ENCODE results near the gene CBX1.
"Not testable (repeated sequence)": the region's sequence is repeated elsewhere in the genome, so short reads cannot be mapped to it uniquely, and the experiment has no call there.

Gene CBX1

GRCh38 chr17:48074322-48075081 is 26.8 kb downstream of the CBX1 start:
- DNase-seq (ENCODE audit: low read depth in 1 of 2, low spot score in 1 of 2), result peak; percentile 40 to 43

GRCh38 chr17:48073566-48074094 is 27.6 kb downstream of the CBX1 start:
- DNase-seq (ENCODE audit: low read depth in 1 of 2, low spot score in 1 of 2), result not testable (repeated sequence)

GRCh38 chr17:48072811-48073210 is 28.5 kb downstream of the CBX1 start:
- DNase-seq (ENCODE audit: low read depth in 1 of 2, low spot score in 1 of 2), result not testable (repeated sequence)

- DNase-seq (ENCODE audit: low read depth in 1 of 2, low spot score in 1 of 2), result no peak
Observed at GRCh38 chr17:48071654-48072053, 29.6 kb downstream of the CBX1 start.

GRCh38 chr17:48070195-48070594 is 31.1 kb downstream of the CBX1 start:
- DNase-seq (ENCODE audit: low read depth in 1 of 2, low spot score in 1 of 2), result no peak

GRCh38 chr17:48068491-48068961 is 32.8 kb downstream of the CBX1 start:
- DNase-seq (ENCODE audit: low read depth in 1 of 2, low spot score in 1 of 2), result no peak

- not testable (repeated sequence) for DNase-seq (ENCODE audit: low read depth in 1 of 2, low spot score in 1 of 2)
Observed at GRCh38 chr17:48067808-48068207, 33.5 kb downstream of the CBX1 start.

- no peak for DNase-seq (ENCODE audit: low read depth in 1 of 2, low spot score in 1 of 2)
Observed at GRCh38 chr17:48067245-48067644, 34.0 kb downstream of the CBX1 start.

- DNase-seq (ENCODE audit: low read depth in 1 of 2, low spot score in 1 of 2), result no peak
Observed at GRCh38 chr17:48066656-48067055, 34.6 kb downstream of the CBX1 start.

GRCh38 chr17:48066192-48066591 is 35.1 kb downstream of the CBX1 start:
- DNase-seq (ENCODE audit: low read depth in 1 of 2, low spot score in 1 of 2), result no peak

- no peak for DNase-seq (ENCODE audit: low read depth in 1 of 2, low spot score in 1 of 2)
Observed at GRCh38 chr17:48064638-48065037, 36.6 kb downstream of the CBX1 start.

GRCh38 chr17:48062273-48062672 is 39.0 kb downstream of the CBX1 start:
- DNase-seq (ENCODE audit: low read depth in 1 of 2, low spot score in 1 of 2), result no peak

- DNase-seq (ENCODE audit: low read depth in 1 of 2, low spot score in 1 of 2), result no peak
Observed at GRCh38 chr17:48060249-48060648, 41.0 kb downstream of the CBX1 start.

- DNase-seq (ENCODE audit: low read depth in 1 of 2, low spot score in 1 of 2), result no peak
Observed at GRCh38 chr17:48059125-48059668, 42.1 kb downstream of the CBX1 start.

- DNase-seq (ENCODE audit: low read depth in 1 of 2, low spot score in 1 of 2), result no peak
Observed at GRCh38 chr17:48058393-48059124, 42.7 kb downstream of the CBX1 start.

GRCh38 chr17:48057626-48058025 is 43.7 kb downstream of the CBX1 start:
- no peak for DNase-seq (ENCODE audit: low read depth in 1 of 2, low spot score in 1 of 2)

- no peak for DNase-seq (ENCODE audit: low read depth in 1 of 2, low spot score in 1 of 2)
Observed at GRCh38 chr17:48056879-48057278, 44.4 kb downstream of the CBX1 start.

GRCh38 chr17:48056246-48056745 is 45.0 kb downstream of the CBX1 start:
- DNase-seq (ENCODE audit: low read depth in 1 of 2, low spot score in 1 of 2), result no peak

- DNase-seq (ENCODE audit: low read depth in 1 of 2, low spot score in 1 of 2), result no peak
Observed at GRCh38 chr17:48055531-48056245, 45.6 kb downstream of the CBX1 start.

- no peak for DNase-seq (ENCODE audit: low read depth in 1 of 2, low spot score in 1 of 2)
Observed at GRCh38 chr17:48054238-48055185, 46.8 kb downstream of the CBX1 start.

Data from stimulated activated CD4-positive, alpha-beta T cell treated with anti-CD3 and anti-CD28 coated beads, Interleukin-15, amount 100 ng/mL, for 1 hour (primary cell).